Thyroid gland (tissue), 4 donors: Measurements from ENCODE around the gene DEPDC4.

ENCODE experiments used
- CTCF ChIP-seq, 6 experiments: fragments of 200-600 bp in 3 of 6; fragments of 450-650 bp in 3 of 6; sonication (generic) in 3 of 6; IDR thresholded peaks; one replicate each; pipeline ENCODE4 v1.5.1; 2016 to 2019; ENCODE audit warnings: antibody characterized with exemption in 6 of 6, mild to moderate bottlenecking in 2 of 6, inconsistent platforms in 1 of 6, moderate library complexity in 1 of 6
- POLR2A ChIP-seq, 2 donors: fragments of 450-650 bp; IDR thresholded peaks; one replicate each; pipeline ENCODE4 v1.6.1; 2017; ENCODE audit warnings: antibody characterized with exemption in 2 of 2, mild to moderate bottlenecking in 2 of 2, moderate library complexity in 1 of 2

- TF ChIP-seq CTCF (IDR thresholded peaks at IDR 0.05) (no peak), POLR2A (IDR thresholded peaks at IDR 0.05) (no peak)
Measured at GRCh38 chr12:100267603-100268281, 863 bp upstream of the DEPDC4 start.
